GM21737 (cell line): ENCODE measurements around the gene TP53RK.

ENCODE experiments used
- ATAC-seq: cut with Tn5 transposase; IDR thresholded peaks from one replicate; pipeline ENCODE4 v1.9.1; 2021; ENCODE audit warnings: mild to moderate bottlenecking, moderate library complexity; ENCODE audit not compliant: unreplicated experiment

TP53RK gene

GRCh38 chr20:46689082-46689753 lies at the start of gene TP53RK:
Gene TP53RK, minus strand, starts transcription at chr20:46689444. Its CDS starts 30 bp downstream, at chr20:46689414.
- ATAC-seq, result peak; percentile 95

GRCh38 chr20:46735436-46735835 lies 46.2 kb upstream of the TP53RK start:
- ATAC-seq, result no peak

- ATAC-seq, result no peak
These were observed 42.5 kb upstream of the TP53RK start for GRCh38 chr20:46731770-46732169.

GRCh38 chr20:46725186-46726165 lies 36.2 kb upstream of the TP53RK start:
- ATAC-seq, result no peak

GRCh38 chr20:46724343-46724959 lies 35.2 kb upstream of the TP53RK start:
- ATAC-seq, result no peak

- ATAC-seq, result no peak
These were observed 33.8 kb upstream of the TP53RK start for GRCh38 chr20:46723039-46723438.

DNA sequence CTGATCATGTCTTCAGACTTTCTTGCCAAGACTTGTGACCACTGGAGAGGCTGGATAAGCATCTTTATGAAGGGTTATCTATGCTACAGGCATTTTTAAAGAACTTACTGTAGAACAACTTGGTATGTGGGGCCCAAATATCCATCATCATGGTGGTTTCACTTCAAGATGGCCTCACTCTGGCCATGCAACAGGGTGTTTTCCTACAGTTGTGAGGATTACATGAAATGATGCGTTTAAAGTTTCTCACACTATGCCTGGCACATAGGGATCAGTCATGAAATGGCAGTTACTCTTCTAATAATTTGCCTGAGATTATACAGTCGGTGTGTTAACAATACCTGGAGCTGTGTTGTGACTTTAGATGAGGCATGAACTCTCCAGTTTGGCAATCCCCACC lies 33.2 kb upstream of the TP53RK start:
- ATAC-seq, result no peak

GRCh38 chr20:46721476-46721875 lies 32.2 kb upstream of the TP53RK start:
- no peak for ATAC-seq

- no peak for ATAC-seq
These were observed 31.7 kb upstream of the TP53RK start for GRCh38 chr20:46720776-46721425.

DNA sequence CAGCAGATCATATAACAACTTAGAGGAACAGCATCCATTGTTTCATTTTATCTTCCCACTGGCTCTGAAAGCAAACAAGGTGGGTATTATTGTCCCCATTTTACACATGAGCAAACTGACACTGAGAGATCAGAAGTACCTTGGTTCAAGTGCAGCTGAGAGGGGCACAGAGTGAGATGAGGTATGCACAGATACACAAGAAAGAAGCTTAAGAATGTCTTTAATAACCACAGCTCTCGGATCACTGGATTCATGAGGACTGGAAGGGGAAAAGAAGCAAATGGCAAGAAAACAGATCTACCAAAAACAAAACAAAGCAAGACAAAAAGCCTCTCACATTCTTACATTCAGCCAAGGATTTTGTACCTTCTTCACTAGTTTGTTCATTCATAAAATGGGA lies 30.8 kb upstream of the TP53RK start:
- ATAC-seq, result no peak

DNA sequence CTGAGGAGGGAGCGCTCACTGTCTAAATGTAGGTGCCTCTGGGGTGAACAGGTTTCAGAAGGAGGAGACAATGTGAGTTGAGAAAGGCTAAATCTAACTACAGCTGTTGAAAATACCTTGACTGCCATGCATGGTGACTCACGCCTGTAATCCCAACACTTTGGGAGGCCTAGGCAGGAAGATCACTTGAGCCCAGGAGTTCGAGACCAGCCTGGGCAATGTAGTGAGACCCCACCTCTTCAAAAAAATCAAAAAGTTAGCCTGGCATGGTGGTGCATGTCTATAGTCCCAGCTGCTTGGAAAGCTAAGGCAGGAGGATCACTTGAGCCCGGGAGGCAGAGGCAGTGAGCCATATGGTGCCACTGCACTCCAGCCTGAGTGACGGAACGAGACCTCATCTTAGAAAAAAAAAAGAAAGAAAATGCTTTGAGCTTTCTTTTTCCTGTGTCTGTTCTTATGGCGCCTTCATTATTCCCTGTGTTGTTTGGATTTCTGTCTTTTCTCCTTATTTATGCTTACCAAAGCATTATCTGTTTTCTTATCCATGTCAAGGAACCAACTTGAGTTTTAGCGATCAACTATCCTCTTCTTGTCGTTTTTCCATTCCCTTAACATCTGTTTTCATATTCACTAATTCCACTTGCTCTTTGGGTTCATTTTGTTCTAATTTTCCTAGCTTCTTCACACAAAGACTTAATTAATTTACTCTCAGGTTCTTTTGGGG lies 28.7 kb upstream of the TP53RK start:
- no peak for ATAC-seq

GRCh38 chr20:46715292-46715756 lies 26.1 kb upstream of the TP53RK start:
- ATAC-seq, result no peak

GRCh38 chr20:46713957-46714834 lies 25.0 kb upstream of the TP53RK start:
- ATAC-seq, result no peak

- no peak for ATAC-seq
These were observed 22.9 kb upstream of the TP53RK start for GRCh38 chr20:46712056-46712636.

GRCh38 chr20:46710153-46710913 lies 21.1 kb upstream of the TP53RK start:
- ATAC-seq, result no peak

GRCh38 chr20:46709459-46710152 lies 20.4 kb upstream of the TP53RK start, which contains the start of gene SLC2A10:
Gene SLC2A10, plus strand, starts transcription at chr20:46709649. Its CDS starts 88 bp downstream, at chr20:46709737.
- no peak for ATAC-seq

DNA sequence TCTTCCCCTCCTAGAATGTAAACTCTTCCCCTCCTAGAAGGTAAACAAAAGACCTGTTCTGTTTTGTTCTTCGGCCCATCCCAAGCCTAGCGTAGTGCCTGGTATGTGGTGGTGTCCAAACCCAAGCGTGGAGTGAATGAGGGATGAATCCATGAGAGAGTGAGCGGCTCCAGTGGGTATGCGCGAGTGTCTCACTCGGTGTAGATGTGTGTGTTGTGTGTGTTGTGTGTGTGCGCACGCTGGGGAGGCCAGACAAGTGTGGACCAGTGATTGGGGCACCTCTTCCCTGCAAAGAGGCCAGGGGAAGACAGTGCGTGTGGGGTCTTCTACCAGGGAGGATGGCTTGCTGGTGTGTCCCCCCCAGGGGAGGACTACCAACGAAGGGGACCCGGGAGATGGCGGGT lies 19.8 kb upstream of the TP53RK start:
- no peak for ATAC-seq
